ENCODE data around the gene GDF3.

GDF3 gene

GRCh38 chr12:7695566-7696197, at the start of gene GDF3:
Gene GDF3 (minus strand): TSS chr12:7695775. CDS start chr12:7695728, 47 bp downstream.
- no peak within 1 kb of the TSS for H3K4me3 ChIP-seq (ENCODE audit: low read depth, low read length)
- H3K9me3 ChIP-seq (ENCODE audit: control insufficient read depth, insufficient read depth, low read depth, low read length), result no peaks in the 10 kb centered on the region
- H3K27ac ChIP-seq (ENCODE audit: extremely low read depth, low read depth, low read length), result no peak within 1 kb of the TSS
- ChIA-PET POLR2A (no interaction called here), CTCF (interaction anchor here (0.5 to 0.7 kb wide), 3 partner anchors 10 to 101 kb away, joined by 3 read pairs; no protein-coding TSS in a partner anchor)
- no peaks in the 10 kb centered on the region for H3K36me3 ChIP-seq (ENCODE audit: control insufficient read depth in 2 of 2, insufficient read depth in 1 of 2, low read length in 2 of 2)
- H3K4me1 ChIP-seq (ENCODE audit: control insufficient read depth, insufficient read depth, low read length), result peaks cover 5% of the 10 kb centered on the region
- TF ChIP-seq ZNF449 (tag by site-specific recombination; IDR thresholded peaks at IDR 0.05) (no peak), ZNF18 (tag by site-specific recombination; IDR thresholded peaks at IDR 0.05) (peak; percentile 26; the same call in 1 of the 2 replicates)

GRCh38 chr12:7732993-7733392, 37.4 kb upstream of the GDF3 start:
- Histone ChIP-seq H3K27ac (ENCODE audit: extremely low read depth, low read depth, low read length) (no peak overlapping the region), H3K36me3 (ENCODE audit: control insufficient read depth in 2 of 2, insufficient read depth in 1 of 2, low read length in 2 of 2) (no peaks in the 10 kb centered on the region), H3K9me3 (ENCODE audit: control insufficient read depth, insufficient read depth, low read depth, low read length) (no peaks in the 10 kb centered on the region), H3K4me1 (ENCODE audit: control insufficient read depth, insufficient read depth, low read length) (no peaks in the 10 kb centered on the region), H3K4me3 (ENCODE audit: low read depth, low read length) (no peak overlapping the region)
- no peak for TF ChIP-seq BCL6B (tag by site-specific recombination; IDR thresholded peaks at IDR 0.05)
- TF ChIP-seq ZNF785 (tag by site-specific recombination; IDR thresholded peaks at IDR 0.05), result no peak
- no peak for TF ChIP-seq ZNF311 (tag by site-specific recombination; IDR thresholded peaks at IDR 0.05; ENCODE audit: borderline replicate concordance)
- no peak for TF ChIP-seq ZNF19 (tag by site-specific recombination; IDR thresholded peaks at IDR 0.05; ENCODE audit: low read depth)
- TF ChIP-seq HOXC10 (CRISPR knock-in tag; IDR thresholded peaks at IDR 0.05), result no peak
- no peak for TF ChIP-seq ZNF645 (tag by site-specific recombination; IDR thresholded peaks at IDR 0.05)
- TF ChIP-seq ZSCAN23 (tag by site-specific recombination; IDR thresholded peaks at IDR 0.05), result no peak
- TF ChIP-seq ZNF600 (tag by site-specific recombination; IDR thresholded peaks at IDR 0.05), result no peak
- TF ChIP-seq ELK4 (IDR thresholded peaks at IDR 0.05; ENCODE audit: borderline replicate concordance, low read depth, low read length), result no peak
- TF ChIP-seq ZNF391 (tag by site-specific recombination; IDR thresholded peaks at IDR 0.05; ENCODE audit: borderline replicate concordance, low read depth), result no peak
- TF ChIP-seq ZNF223 (tag by site-specific recombination; IDR thresholded peaks at IDR 0.05), result no peak
- TF ChIP-seq YY2 (tag by site-specific recombination; IDR thresholded peaks at IDR 0.05), result no peak
- no peak for TF ChIP-seq KLF8 (tag by site-specific recombination; IDR thresholded peaks at IDR 0.05)
- TF ChIP-seq ZNF530 (tag by site-specific recombination; IDR thresholded peaks at IDR 0.05; ENCODE audit: low read depth), result no peak
- TF ChIP-seq ZNF585B (tag by site-specific recombination; IDR thresholded peaks at IDR 0.05), result no peak
- no peak for TF ChIP-seq ZNF114 (tag by site-specific recombination; IDR thresholded peaks at IDR 0.05)
- no peak for TF ChIP-seq RBAK (tag by site-specific recombination; IDR thresholded peaks at IDR 0.05)
- CTCF ChIA-PET, result interaction anchor here (0.6 kb wide), 1 partner anchor 17 kb away, joined by 5 read pairs; no protein-coding TSS in a partner anchor
- POLR2A ChIA-PET, result no interaction called here

All from HEK293 (cell line).